ENCODE results near the gene HYLS1.
A peak's percentile ranks its signal among the peaks of the same experiment; 100 is the strongest.
"Not testable (repeated sequence)": the region's sequence is repeated elsewhere in the genome, so short reads cannot be mapped to it uniquely, and the experiment has no call there.

The HYLS1 gene

DNA sequence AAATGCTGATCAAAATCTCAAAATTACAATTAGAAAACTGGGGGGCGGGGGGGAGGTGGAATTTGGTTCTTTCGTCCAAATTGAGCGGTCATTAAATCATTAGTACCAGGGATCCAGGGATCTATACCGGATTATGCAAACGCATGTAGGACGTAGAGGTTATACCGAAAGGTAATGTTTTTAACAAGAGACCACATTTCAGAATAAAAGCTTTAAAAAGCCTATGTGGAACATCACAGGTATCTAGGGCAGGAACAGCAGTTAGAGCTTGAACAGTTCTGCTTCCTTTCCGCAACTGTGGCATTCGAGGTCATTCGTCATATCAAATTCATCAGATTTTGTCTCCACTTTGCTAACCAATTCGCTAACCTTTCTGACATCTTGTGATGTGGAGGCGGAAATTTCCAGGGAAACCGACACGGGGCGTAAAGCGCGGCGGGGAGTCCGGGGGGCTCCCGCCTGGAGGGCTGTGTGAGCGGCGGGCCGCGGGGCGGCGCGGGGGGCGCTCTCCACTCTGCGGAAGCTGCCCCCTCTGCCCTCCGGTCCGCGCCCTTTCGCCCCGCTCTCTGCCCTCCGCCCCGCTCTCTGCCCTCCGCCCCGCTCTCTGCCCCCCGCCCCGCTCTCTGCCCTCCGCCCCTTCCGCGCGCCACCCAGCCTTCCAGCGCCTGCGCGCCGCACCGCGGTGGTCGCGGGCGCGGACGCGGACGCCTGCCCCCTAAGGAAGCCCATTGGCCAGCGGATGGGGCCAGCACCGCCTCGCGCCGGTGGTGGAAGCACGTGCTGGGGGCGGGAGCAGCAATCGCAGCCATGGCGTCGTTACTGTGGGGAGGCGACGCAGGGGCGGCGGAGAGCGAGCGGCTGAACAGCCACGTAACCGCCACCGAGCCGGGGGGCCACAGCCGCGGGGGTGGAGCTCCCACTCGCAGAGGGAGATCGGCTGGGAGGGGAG, 16.5 kb downstream of the HYLS1 start, which contains the start of gene DDX25:
Gene DDX25 (plus strand): TSS at position 798 of the 949 bp plus-strand sequence. CDS start 10 bp downstream, at position 808.
- peak; percentile 17 for DNase-seq (ENCODE audit: low read depth)

DNA sequence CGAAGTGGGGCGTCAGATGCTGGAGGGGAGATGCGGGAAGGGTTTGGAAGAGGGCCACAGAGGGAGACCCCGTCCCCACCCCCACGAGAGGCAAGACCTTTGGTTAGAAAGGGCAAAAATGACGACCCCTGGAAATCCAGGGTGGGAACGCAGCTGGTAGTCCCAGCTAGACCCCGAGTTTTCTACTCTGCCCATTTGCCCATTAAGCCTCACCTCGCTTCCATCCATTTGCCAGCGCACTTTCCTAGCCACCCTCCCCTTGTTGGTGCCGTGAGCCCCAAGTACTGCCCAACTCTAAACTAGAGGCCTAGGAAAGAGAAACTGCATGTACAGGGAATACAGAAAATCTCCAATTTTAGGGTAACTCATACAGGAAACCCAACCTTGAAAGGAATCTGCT, 17.2 kb downstream of the HYLS1 start:
- DNase-seq (ENCODE audit: low read depth) = no peak

DNA sequence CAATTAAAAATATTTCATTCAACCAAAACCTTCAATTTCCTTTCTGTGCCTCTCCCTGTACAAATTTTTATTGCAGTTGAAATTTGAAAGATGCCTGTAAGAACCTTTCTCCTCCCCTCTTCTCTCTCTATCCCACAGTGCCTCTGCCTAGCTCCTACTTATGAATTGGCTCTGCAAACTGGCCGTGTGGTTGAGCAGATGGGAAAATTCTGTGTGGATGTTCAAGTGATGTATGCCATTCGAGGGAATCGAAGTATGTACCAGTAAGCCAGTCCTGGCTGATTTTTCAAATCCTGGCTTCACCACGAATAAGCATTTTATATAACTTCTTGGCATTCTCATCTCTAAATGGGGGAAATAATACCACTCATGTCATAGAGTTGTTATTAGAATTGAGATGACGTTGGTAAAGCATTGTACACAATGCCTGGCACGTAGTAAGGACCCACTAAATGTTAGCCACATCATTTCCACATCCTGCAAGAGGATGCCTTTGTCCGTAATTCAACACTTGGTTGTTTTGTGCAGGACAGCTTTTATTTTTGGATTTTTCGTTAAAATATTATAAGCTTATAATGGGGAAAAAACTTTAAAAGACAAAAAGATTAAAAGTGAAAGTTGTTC, 22.9 kb downstream of the HYLS1 start:
- no peak for DNase-seq (ENCODE audit: low read depth)

DNA sequence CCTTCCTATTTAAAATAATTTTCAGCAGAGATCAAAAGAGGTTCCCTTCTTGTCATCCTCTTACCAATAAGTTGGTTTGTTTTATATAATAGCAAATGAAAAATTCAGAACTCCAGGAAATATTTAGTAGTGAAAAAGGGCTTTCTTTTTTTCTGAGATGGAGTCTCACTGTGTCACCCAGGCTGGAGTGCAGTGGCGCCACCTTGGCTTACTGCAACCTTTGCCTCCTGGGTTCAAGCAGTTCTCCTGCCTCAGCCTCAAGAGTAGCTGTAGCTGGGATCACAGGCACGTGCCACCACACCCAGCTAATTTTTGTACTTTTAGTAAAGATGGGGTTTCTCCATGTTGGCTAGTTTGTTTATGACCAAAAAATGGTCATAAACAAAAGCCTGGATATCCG, 27.1 kb downstream of the HYLS1 start:
- DNase-seq (ENCODE audit: low read depth) = not testable (repeated sequence)

DNA sequence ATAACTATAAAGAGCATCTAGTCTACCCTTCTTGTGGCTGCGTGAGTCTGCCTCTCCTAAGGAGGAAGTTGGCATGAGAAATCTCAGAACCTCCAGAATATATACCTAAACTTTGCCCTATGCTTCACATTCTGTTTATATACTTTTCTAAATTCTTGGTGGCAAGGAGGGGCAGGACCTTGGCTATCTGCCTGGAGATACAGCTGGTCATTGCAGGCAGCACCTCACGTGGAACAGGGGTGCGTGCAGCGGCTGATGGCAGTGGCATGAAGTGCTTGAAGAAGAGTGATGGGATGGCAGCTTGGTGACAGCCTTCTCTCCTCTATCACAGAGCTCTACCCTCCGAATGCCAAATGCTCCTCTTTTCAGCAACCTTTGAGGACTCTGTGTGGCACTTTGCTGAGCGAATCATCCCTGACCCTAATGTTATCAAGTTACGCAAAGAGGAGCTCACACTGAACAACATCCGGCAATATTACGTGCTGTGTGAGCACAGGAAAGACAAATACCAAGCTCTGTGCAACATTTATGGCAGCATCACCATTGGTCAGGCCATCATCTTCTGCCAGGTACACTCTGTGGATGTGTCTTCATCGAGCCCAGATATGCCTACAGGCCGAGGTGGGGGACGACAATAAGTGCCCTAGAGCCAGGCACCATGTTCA, 29.3 kb downstream of the HYLS1 start:
- DNase-seq (ENCODE audit: low read depth) = no peak

DNA sequence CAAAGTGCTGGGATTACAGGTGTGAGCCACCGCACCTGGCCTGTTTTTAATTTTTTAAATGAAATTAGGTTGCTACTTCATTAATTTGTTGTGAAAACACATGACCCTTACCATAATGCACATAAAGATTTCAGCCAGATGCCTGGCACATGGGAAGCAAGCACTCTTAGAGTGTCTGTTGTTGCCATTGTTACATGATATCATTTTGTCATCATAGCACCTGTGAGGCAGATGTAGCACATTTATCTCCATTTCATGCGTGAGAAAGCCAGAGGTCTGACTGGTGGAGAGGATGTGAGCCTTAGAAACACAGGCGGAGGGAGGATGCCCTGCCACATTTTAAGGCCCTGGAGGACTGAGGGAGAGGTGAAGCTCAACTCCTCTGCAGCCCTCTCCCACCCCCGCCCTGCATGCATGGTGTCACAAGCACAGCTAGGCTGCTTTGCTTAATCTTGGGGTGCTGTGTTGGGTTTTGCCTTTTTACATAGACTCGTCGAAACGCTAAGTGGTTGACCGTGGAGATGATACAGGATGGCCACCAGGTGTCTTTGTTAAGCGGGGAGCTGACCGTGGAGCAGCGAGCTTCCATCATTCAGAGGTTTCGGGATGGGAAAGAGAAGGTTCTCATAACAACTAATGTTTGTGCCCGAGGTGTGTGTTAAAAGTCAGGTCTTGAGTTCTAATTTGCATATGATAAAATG, 30.8 kb downstream of the HYLS1 start:
- DNase-seq (ENCODE audit: low read depth) = no peak

DNA sequence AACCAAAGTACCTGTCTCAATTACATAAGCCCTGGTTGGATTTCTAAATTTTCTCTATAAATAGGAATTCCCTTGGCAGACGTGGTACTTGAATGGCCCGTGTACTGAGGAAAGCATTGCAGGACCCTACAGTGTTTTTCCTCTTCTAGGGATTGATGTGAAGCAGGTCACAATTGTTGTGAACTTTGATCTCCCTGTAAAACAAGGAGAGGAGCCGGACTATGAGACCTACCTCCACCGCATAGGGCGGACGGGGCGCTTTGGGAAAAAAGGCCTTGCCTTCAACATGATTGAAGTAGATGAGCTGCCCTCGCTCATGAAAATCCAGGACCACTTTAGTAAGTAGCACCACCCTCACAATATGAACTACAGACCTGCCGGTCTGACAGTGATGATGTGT, 33.6 kb downstream of the HYLS1 start:
- DNase-seq (ENCODE audit: low read depth) = no peak

DNA sequence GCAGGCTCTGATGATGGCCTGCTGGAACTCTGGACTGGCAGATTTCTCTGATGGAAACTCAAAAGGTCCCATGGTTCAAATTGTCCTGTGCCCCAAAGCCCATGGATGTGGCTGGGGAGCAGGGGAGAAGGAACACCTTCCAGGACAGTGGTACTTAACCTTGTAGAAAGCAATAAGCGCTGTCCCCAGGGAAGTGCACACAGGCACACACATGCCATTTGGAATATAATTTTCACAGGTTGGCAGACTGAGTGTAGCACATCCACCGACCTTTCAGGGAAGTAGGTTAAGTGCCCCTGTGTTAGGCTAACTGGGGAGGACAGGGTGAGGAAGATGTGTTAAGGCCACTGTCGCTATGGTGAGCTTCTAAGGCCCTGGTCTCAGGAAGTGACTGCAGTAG, 34.7 kb downstream of the HYLS1 start:
- no peak for DNase-seq (ENCODE audit: low read depth)

DNA sequence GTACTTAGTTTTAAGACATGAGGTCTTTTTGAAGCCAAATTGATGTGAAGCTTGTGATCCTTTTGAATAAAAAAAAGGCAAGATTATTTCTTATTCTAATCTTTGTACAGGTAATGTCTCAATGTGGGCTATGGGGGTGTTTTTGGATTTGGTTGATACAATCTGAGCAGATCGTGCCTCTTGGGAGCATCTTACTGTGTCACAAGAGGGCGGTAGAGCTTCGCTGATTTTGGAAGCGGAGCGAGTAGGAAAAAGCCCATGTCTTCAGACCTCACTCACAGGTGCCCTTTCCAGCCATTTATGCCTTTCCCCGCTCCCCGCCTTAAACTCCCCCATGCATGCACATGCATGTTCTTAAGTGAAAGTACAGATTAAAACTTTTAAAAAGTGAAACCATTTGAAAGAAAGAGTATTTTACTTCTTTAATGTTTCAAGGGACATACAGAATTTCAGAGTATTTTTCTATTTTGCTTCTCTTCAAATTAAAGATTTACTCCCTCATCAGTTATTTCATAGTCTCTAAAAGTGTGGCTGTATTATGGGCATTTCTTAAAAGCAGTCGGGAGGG, 35.6 kb downstream of the HYLS1 start:
- DNase-seq (ENCODE audit: low read depth) = peak; percentile 33

DNA sequence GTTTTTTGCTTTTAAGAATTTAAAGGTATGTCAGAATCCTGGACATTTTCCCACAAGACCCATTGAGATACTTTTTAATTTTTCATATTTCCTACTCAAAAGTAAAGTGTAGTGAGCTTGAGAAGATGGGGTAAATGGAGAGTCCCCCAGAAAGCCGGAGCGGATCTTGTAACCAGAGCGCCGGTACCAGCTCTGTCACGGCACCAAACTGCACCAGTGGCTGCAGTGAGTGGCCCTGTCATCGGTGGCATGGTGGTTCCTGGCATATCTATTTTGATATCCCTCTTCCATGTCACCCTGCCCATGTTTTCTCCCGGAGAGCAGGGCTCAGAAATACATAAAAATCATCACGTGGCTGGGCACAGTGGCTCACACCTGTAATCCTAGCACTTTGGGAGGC, 36.2 kb downstream of the HYLS1 start:
- no peak for DNase-seq (ENCODE audit: low read depth)

DNA sequence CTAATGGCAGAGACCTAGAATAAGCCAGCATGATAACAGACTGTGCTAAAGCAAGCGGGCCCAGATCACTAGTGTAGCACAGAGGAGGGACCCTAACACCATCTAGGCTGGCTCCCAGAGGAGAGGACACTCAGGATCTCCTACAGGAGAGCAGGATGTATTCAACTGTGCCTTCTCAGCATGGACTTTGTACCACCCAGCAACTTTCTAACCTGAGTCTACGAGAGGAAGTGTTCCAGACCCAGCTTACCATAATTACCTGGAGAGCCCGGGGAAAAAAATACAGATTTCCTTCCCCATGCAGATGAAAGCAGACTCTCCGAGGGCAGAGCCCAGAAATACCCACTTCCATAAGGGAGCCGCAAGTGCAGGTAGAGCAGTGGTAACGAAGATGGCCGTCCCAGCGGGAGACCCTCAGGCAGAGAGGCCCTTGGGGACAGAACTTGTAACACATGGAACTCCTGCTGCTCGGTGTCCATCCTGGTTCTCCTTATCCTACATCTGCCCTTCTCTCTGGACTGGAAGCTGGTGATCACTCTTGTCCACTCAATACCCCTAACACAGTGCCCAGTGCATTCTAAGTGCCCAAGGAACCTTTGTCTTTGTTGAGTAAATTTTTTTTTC, 37.0 kb downstream of the HYLS1 start:
- no peak for DNase-seq (ENCODE audit: low read depth)

DNA sequence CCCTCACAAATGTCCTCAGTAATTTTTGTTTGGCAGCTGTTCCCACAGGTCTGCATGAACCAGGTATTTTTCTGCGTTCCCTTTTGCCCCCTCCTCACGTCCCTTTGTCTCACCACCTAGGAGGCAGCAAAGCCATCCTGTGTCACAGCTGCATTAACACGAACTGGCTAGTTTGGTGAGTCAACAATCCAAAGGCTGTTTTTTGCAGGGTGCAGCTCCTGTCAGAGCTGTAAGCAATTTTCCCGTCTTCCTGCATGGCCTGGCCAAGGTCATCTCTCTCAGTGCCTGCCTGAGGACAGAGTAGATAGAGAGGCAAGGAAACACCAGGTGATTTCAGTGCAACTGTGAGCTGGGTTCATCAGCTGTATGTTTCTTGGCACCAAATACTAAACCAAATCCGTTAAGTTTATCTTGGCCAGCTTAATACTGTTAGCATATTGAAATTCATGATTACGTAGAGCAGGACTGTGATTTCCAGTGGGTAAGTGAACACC, 37.8 kb downstream of the HYLS1 start:
- DNase-seq (ENCODE audit: low read depth) = no peak

DNA sequence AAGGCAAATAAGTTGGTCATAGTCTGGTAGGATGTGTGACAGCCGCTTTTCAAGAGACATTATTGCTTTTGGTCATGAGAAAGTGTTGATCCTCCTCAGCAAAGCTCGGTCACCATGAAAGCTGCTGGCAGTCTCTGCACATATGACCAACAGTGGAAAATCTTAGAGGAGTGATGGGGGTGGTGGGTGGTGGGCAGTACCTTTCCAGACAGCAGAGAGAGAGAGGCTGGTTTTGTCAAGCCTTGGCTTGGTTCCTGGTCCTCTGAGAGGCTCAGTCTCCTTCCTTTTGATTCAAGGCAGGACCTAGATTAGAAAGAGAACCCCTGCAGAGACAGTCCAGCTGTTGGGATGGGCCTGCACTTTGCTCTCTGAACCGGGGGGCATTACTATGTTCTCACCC, 38.3 kb downstream of the HYLS1 start:
- DNase-seq (ENCODE audit: low read depth) = no peak

DNA sequence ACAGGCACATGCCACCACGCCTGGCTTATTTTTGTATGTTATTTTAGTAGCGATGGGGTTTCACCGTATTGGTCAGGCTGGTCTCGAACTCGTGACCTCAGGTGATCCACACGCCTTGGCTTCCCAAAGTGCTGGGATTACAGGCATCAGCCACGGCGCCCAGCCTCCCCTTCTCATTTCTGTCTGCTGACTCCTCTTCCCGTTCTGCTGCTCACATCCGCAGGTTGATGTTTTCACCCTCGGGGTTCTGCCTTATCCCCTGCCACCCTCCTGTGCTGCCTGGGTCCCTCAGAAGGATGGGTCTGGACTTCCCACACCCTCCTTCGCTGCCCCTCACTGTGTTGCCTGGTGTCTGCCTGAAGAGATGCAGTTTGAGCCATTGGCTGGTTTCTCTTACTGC, 39.2 kb downstream of the HYLS1 start:
- DNase-seq (ENCODE audit: low read depth) = no peak

DNA sequence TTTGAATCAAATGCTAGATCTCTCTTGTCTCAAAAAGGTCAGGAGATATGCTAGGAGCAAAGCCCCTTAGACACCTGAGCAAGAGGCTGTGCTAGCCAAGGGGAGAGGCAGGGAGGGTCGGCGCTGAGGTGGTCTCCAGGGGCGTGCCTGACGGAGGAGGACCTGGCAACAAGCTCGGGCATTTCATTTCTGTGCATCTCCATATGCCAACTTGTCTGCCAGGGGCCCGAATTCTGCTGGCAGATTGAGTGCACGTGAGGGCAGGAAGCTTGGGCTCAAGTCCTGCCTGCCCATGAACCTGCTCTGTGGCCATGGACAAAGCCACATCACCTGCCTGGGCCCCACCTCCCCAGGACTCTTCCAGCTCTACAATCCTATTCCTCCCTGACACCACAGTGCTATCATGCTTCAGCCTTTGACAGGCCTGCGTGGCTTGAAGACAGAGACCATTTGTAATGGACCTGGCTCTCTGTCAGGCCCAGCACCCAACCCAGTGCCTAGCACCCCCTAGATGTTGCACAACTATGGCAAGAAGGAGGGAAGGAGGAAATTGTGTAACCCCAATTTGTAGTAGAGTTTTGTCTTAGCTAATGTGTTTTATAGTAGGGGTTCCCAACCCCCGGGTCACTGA, 42.1 kb downstream of the HYLS1 start:
- no peak for DNase-seq (ENCODE audit: low read depth)

DNA sequence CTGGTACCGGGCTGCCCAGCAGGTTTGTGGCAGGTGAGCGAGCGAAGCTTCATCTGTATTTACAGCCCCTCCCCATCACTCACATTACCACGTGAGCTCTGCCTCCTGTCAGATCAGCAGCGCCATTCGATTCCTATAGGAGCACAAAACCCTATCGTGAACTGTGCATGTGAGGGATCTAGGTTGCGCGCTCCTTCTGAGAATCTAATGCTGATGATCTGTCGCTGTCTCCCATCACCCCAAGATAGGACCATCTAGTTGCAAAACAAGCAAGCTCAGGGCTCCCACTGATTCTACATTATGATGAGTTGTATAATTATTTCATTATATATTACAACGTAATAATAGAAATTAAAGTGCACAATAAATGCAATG, 42.6 kb downstream of the HYLS1 start:
- DNase-seq (ENCODE audit: low read depth) = no peak

DNA sequence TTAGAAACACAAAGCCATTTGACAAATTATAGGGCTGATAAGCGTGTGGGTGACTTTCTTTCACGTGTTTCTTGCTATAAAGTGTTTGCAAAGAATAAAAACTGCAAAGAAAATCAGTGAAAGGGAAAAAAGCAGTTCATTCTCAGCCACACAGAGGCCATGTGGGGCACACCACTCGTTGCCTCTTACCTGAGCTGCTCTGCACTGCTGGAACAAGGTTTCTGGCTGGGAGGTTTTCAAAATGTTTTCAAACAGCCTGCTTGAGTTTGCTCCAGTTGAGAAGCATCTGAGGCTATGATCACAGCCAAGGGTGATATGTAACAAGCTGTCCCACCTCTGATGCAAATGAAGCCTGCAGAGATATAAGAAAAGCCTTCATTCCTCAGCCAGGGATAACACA, 43.6 kb downstream of the HYLS1 start:
- no peak for DNase-seq (ENCODE audit: low read depth)

DNA sequence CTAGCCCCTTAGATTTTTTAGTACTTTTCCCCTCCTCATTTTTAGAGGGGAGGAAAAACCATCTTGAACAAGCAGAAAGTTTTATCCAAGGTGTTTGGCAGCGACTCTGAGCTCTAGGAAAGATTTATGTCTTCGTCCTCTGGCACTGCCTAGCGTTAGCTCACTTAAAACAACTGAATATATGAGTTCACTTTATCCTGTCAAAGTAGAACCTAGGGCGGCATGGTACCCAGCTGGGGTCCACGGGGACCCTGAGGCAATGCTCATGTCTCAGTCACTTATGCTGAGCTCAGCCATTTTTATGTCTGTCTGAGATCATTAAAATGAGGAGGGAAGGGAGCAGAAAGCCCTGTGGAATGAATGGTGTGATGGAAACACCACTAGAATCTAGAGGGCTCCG, 44.2 kb downstream of the HYLS1 start:
- DNase-seq (ENCODE audit: low read depth) = no peak

DNA sequence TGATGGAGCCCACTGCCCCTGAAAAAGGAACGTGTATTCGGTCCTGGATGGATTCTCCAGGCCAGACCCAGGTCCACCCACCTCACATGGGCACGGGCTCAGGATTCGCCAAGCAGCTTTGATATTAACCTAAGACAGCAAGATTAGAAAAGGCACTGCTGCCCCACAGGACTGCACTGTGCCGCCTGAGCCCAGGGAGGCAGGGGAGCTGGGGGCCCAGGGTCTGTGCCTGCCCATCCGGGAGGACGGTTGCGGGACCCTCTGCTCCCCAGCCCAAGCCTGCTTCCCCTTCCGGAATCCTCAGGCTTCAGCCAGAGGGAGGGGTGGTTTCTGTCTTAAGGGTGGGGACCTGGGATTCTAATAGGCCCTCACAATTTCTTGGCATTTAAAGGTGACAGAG, 44.8 kb downstream of the HYLS1 start:
- no peak for DNase-seq (ENCODE audit: low read depth)

DNA sequence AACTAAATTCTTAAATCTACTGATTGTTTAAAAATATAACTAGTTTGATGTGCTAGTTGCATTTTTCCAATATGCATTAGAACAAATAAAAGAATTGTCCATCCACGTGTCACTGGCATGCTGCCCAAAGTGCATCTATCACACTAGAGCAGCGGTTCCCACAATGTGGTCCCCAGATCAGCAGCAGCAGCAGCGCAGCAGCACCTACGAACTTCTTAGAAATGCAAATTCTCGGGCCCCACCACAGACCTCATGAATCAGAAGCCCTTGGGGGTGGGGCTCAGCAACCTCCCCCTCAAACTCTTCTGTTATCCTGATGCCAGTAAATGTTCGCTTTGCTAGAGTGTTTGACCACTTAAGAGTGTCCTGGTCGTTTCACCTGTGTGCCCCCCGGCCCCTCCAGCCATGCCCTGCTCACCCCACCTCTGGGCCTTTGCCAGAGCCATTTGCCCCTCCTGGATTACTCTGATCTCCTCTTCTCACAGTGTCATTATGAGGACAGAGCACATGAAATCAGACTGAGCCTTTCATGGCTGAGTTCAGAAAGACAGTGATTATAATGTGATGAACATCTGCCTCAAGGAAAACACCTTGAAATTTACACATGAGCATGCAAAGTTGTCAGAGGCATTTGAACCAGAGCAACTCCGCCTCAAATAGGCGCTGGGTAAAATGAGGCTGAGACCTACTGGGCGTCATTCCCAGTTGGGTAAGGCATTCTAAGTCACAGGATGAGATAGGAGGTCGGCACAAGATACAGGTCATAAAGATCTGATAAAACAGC, 45.8 kb downstream of the HYLS1 start:
- peak; percentile 12 for DNase-seq (ENCODE audit: low read depth)

All from activated T-cell treated with anti-CD3 and anti-CD28 coated beads for 48 hours (primary cell).